ENCODE measurements around the gene ZNF584.
A peak's percentile ranks its signal among the peaks of the same experiment; 100 is the strongest.

Gene ZNF584

GRCh38 chr19:58380662-58381459 is 27.6 kb upstream of the ZNF584 start, which contains the start of gene ZNF837:
TSS of gene ZNF837 (minus strand) at chr19:58381030. CDS start at chr19:58369332, 11,698 bp downstream.
- peak within 1 kb of the TSS; percentile 63 for H3K4me3 ChIP-seq (replicated peaks; ENCODE audit: low read depth, low read length)
- TF ChIP-seq CTCF (IDR thresholded peaks at IDR 0.05; ENCODE audit: low read depth, low read length, missing control alignments) = no peak
- DNase-seq (ENCODE audit: extremely low read depth, low read depth) = peak; percentile 100

- TF ChIP-seq CTCF (IDR thresholded peaks at IDR 0.05; ENCODE audit: low read depth, low read length, missing control alignments) = no peak
- no peak for DNase-seq (ENCODE audit: extremely low read depth, low read depth)
- H3K4me3 ChIP-seq (replicated peaks; ENCODE audit: low read depth, low read length) = peak overlapping the region; percentile 63
These were observed 26.8 kb upstream of the ZNF584 start for GRCh38 chr19:58381460-58382212.

GRCh38 chr19:58382997-58383603 is 25.3 kb upstream of the ZNF584 start:
- H3K4me3 ChIP-seq (replicated peaks; ENCODE audit: low read depth, low read length) = no peak overlapping the region
- DNase-seq (ENCODE audit: extremely low read depth, low read depth) = no peak
- no peak for TF ChIP-seq CTCF (IDR thresholded peaks at IDR 0.05; ENCODE audit: low read depth, low read length, missing control alignments)

GRCh38 chr19:58385313-58385890 is 23.0 kb upstream of the ZNF584 start:
- peak overlapping the region; percentile 92 for H3K4me3 ChIP-seq (replicated peaks; ENCODE audit: low read depth, low read length)
- no peak for DNase-seq (ENCODE audit: extremely low read depth, low read depth)
- TF ChIP-seq CTCF (IDR thresholded peaks at IDR 0.05; ENCODE audit: low read depth, low read length, missing control alignments) = no peak

- peak overlapping the region; percentile 92 for H3K4me3 ChIP-seq (replicated peaks; ENCODE audit: low read depth, low read length)
- no peak for DNase-seq (ENCODE audit: extremely low read depth, low read depth)
- TF ChIP-seq CTCF (IDR thresholded peaks at IDR 0.05; ENCODE audit: low read depth, low read length, missing control alignments) = no peak
These were observed 22.4 kb upstream of the ZNF584 start for GRCh38 chr19:58385891-58386575.

Measured in HFF-Myc (cell line).